ENCODE measurements around the gene PLCD3. TPM values are rescaled to one million over a fixed set of nuclear protein-coding genes. Genes with fewer than 3 reads are reported as not detected.

Gene PLCD3
- total and polyA plus RNA-seq, 2 of the 13 experiments (the other 11 are each of a cell fraction or from before 2014, with no cell fraction given), result 11.3 to 39.1 TPM

GRCh38 chr17:45108595-45109521 lies 23.5 kb downstream of the PLCD3 start (continued):
- TF ChIP-seq SNAI1 (CRISPR knock-in tag; IDR thresholded peaks at IDR 0.05; ENCODE audit: borderline replicate concordance), result no peak
- TF ChIP-seq HNF4G (IDR thresholded peaks at IDR 0.05; ENCODE audit: borderline replicate concordance, low read depth, low read length), result no peak
- TF ChIP-seq HNF4G (CRISPR knock-in tag; IDR thresholded peaks at IDR 0.05; ENCODE audit: borderline replicate concordance, low read depth), result no peak
- TF ChIP-seq ZBTB39 (CRISPR knock-in tag; IDR thresholded peaks at IDR 0.05), result no peak
- TF ChIP-seq TCF12 (IDR thresholded peaks at IDR 0.05), result no peak
- no peak for TF ChIP-seq TCF12 (CRISPR knock-in tag; IDR thresholded peaks at IDR 0.05)
- peak; percentile 33; the same call in 1 of the 2 replicates for TF ChIP-seq ZNF768 (CRISPR knock-in tag; IDR thresholded peaks at IDR 0.05)
- no peak for TF ChIP-seq POLR2AphosphoS2 (IDR thresholded peaks at IDR 0.05; ENCODE audit: low read depth, low read length)
- no peak for TF ChIP-seq NPAS2 (CRISPR knock-in tag; IDR thresholded peaks at IDR 0.05; ENCODE audit: borderline replicate concordance)
- no peak for TF ChIP-seq KLF11 (CRISPR knock-in tag; IDR thresholded peaks at IDR 0.05)
- TF ChIP-seq ZNF790 (CRISPR knock-in tag; IDR thresholded peaks at IDR 0.05; ENCODE audit: borderline replicate concordance), result no peak
- no peak for TF ChIP-seq NR0B2 (CRISPR knock-in tag; IDR thresholded peaks at IDR 0.05)
- TF ChIP-seq MYC (CRISPR knock-in tag; IDR thresholded peaks at IDR 0.05; ENCODE audit: borderline replicate concordance), result no peak
- TF ChIP-seq KDM5B (CRISPR knock-in tag; IDR thresholded peaks at IDR 0.05; ENCODE audit: borderline replicate concordance), result no peak
- no peak for TF ChIP-seq SALL1 (CRISPR knock-in tag; IDR thresholded peaks at IDR 0.05)
- no peak for TF ChIP-seq ZNF567 (CRISPR knock-in tag; IDR thresholded peaks at IDR 0.05; ENCODE audit: borderline replicate concordance)
- TF ChIP-seq AHR (CRISPR knock-in tag; IDR thresholded peaks at IDR 0.05), result no peak
- no peak for TF ChIP-seq FOXO1 (CRISPR knock-in tag; IDR thresholded peaks at IDR 0.05)
- TF ChIP-seq NCOA2 (CRISPR knock-in tag; IDR thresholded peaks at IDR 0.05), result no peak
- no peak for TF ChIP-seq BRF2 (CRISPR knock-in tag; IDR thresholded peaks at IDR 0.05)
- TF ChIP-seq ZNF652 (CRISPR knock-in tag; IDR thresholded peaks at IDR 0.05; ENCODE audit: borderline replicate concordance, low read depth), result no peak
- TF ChIP-seq ZBTB7B (CRISPR knock-in tag; IDR thresholded peaks at IDR 0.05), result no peak
- no peak for TF ChIP-seq ATF7 (IDR thresholded peaks at IDR 0.05)
- TF ChIP-seq ATF7 (CRISPR knock-in tag; IDR thresholded peaks at IDR 0.05), result no peak
- TF ChIP-seq GLI4 (CRISPR knock-in tag; IDR thresholded peaks at IDR 0.05; ENCODE audit: borderline replicate concordance), result no peak
- TF ChIP-seq PLSCR1 (CRISPR knock-in tag; IDR thresholded peaks at IDR 0.05; ENCODE audit: borderline replicate concordance), result no peak
